ENCODE results near the gene CTNNA2.

DNA sequence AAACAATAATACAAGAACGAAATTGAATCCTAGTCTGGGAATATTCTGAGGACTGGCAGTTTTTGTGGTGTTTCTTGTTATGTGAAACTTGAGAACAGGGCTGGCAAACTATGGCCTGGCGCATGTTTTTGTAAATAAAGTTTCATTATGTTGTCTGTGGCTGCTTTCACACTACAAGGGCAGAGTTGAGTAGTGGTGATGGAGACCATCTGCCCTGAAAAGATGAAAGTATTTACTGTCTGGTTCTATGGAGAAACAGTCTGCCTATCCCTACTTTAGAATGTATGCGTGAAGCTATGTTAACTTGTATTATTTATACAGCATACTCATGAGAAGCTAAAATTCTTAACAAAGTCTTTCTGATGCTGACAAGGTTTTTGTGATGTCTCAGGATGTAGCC lies 439.8 kb downstream of the CTNNA2 start:
- TF ChIP-seq POLR2A (IDR thresholded peaks at IDR 0.05) (no peak), EP300 (IDR thresholded peaks at IDR 0.05) (no peak), POLR2AphosphoS5 (IDR thresholded peaks at IDR 0.05) (no peak)
- TF ChIP-seq, protein P1, sequence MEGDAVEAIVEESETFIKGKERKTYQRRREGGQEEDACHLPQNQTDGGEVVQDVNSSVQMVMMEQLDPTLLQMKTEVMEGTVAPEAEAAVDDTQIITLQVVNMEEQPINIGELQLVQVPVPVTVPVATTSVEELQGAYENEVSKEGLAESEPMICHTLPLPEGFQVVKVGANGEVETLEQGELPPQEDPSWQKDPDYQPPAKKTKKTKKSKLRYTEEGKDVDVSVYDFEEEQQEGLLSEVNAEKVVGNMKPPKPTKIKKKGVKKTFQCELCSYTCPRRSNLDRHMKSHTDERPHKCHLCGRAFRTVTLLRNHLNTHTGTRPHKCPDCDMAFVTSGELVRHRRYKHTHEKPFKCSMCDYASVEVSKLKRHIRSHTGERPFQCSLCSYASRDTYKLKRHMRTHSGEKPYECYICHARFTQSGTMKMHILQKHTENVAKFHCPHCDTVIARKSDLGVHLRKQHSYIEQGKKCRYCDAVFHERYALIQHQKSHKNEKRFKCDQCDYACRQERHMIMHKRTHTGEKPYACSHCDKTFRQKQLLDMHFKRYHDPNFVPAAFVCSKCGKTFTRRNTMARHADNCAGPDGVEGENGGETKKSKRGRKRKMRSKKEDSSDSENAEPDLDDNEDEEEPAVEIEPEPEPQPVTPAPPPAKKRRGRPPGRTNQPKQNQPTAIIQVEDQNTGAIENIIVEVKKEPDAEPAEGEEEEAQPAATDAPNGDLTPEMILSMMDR (IDR thresholded peaks at IDR 0.05) = no peak
